ENCODE results near the gene CLMP.

DNA sequence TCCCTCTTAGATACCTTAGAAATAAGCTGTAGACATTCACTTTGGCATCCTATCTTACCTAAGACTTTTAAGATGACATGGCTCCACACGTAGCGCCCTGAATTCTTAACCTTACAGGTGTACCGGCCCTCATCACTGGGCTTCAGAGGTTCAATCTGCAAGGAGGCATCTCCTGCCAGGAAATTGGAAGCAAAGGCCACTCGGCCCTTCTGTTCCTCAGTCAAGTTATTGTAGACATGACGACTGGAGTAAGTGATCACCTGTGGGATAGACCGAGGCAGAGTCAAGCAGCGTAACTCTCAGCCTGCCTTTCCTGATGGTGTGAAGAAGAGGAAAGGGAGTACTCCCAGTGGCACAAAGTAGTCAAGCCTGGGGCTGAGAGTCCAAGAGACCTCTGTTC, 110.6 kb downstream of the CLMP start:
- TF ChIP-seq, protein P1, sequence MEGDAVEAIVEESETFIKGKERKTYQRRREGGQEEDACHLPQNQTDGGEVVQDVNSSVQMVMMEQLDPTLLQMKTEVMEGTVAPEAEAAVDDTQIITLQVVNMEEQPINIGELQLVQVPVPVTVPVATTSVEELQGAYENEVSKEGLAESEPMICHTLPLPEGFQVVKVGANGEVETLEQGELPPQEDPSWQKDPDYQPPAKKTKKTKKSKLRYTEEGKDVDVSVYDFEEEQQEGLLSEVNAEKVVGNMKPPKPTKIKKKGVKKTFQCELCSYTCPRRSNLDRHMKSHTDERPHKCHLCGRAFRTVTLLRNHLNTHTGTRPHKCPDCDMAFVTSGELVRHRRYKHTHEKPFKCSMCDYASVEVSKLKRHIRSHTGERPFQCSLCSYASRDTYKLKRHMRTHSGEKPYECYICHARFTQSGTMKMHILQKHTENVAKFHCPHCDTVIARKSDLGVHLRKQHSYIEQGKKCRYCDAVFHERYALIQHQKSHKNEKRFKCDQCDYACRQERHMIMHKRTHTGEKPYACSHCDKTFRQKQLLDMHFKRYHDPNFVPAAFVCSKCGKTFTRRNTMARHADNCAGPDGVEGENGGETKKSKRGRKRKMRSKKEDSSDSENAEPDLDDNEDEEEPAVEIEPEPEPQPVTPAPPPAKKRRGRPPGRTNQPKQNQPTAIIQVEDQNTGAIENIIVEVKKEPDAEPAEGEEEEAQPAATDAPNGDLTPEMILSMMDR (IDR thresholded peaks at IDR 0.05), result no peak
- TF ChIP-seq EZH2 (IDR thresholded peaks at IDR 0.05; ENCODE audit: borderline replicate concordance, insufficient read depth, low read depth, low read length, poor library complexity, severe bottlenecking), result no peak

Measured in B cell (primary cell).